ENCODE data around the gene ARIH2.
A peak's percentile ranks its signal among the peaks of the same experiment; 100 is the strongest.
"Not testable (repeated sequence)": the region's sequence is repeated elsewhere in the genome, so short reads cannot be mapped to it uniquely, and the experiment has no call there.

ARIH2 gene

DNA sequence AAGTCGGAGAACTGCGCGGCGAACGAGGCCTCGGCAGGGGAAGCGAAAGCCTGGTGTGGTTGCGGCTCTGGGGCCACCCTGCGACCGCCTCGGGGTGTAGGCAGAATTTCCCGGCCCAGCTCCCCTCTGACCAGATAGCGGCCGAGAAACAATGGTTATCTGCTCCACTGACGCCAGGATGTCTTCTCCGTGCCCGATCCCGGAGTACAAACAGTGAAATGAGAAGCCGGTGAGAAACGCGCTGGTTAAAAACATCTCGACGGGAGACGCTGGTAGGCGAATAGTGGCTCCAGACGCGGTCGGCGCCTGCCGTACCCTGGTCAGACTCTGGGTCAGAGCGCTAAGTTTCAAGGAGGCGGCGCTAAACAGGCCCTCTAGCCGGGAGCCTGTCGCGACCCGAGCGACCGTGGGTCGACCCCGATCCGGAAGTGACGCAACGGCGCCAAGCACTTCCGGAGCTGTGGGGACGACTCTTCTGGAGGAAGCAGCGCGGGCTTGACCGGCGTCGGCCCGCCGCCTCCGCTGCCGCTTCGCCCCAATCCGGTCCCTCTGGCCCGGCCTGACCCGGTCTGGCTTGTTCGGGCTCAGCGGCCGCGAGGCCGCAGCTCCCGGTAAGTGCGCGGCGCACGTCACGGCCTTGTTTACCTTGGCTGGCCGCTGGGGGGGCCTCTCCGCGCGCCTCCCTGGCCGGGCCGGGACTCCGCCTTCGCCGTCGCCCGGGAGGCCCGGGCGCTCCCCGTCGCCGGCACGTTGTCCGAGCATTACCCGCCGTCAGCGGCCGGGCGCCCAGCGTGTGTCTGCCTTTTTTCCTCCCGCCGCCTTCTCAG lies at the start of gene ARIH2:
ARIH2 (plus strand) TSS at position 455 of the 827 bp plus-strand sequence. CDS start 8,717 bp downstream, outside the sequence.
- peak; percentile 79 for DNase-seq (ENCODE audit: low read depth)

DNA sequence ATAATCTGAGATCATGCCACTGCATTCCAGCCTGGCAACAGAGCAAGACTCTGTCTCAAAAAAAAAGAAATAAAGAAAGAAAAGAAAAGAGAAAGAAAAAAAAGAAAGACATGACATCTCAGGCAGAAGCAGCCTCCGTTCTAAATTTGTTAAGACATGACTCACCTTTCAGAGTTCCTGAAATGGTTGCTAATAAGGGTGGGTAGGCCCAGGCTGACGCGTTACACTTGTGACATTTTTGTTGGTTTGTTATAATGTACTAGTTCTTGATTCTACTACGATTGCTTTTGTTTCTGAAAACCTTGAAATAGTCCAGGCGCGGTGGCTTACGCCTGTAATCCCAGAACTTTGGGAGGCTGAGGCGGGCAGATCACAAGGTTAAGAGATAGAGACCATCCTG lies 41.0 kb upstream of the ARIH2 start:
- no peak for DNase-seq (ENCODE audit: low read depth)

DNA sequence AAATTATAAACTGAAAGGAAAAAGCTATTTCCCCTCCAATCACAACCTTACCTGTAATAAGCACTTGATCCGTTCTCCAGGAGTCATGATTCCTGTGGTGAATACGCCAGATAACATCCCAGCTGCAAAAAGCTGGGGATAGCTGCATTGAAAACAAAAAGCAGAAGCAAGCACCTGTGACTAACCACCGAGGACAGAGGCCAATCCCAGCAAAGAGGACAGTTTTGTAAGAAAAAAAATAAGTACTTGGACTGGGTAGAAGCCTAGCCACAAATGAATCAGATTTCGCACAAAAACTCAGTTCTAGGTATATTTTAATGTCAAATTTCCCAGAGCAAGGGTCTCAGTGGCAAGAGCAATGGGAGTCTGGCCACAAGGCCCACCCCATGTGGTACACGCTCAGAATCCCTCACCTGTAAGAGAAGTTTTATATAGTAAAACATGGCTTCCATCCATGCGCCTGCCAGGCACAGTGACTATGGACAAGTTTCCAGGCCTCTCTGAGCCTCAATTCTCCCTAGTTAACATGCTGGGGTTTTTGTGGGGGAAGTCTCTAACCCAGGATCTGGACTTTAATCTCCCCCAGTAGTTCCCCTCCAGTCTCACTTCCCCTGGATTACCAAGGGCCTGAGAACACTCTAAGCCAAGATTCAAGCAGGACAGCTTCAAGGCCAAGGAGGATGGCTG lies 39.2 kb upstream of the ARIH2 start:
- no peak for DNase-seq (ENCODE audit: low read depth)

DNA sequence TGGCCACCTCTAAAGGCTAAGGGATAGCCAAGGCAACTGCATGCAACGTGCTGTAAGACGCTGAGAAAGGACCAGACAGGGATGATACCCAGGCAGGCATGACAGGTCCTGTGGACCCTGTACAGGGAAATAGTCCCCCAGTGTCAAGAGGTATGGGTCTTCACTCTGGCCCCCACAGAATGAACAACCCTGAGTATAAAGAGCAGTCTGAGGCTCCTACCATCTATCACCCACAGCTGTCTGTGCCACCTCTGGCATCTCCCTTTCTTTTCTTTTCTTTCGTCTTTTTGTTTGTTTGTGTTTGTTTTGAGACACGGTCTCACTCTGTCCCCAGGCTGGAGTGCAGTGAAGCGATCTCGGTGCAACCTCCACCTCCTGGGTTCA lies 38.7 kb upstream of the ARIH2 start:
- DNase-seq (ENCODE audit: low read depth): no peak

DNA sequence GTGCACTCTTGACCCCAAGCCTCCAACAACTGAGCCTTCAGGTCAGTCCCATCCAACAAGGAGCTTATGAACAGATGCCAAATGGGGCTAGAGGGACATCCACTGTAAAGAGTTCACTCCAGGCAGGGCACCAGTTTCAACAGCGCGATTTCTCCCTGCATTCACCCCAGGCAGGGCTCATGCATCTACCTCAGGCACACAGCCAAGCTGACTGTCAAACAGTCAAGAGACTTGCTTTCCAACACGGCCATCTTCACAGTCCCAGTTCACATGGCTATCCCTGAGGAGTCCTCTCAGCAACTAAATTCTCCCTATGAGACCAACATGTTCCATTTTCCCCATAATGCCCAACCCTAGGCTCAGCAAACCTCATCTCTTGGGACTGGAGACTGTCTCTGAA lies 37.6 kb upstream of the ARIH2 start:
- DNase-seq (ENCODE audit: low read depth): no peak

DNA sequence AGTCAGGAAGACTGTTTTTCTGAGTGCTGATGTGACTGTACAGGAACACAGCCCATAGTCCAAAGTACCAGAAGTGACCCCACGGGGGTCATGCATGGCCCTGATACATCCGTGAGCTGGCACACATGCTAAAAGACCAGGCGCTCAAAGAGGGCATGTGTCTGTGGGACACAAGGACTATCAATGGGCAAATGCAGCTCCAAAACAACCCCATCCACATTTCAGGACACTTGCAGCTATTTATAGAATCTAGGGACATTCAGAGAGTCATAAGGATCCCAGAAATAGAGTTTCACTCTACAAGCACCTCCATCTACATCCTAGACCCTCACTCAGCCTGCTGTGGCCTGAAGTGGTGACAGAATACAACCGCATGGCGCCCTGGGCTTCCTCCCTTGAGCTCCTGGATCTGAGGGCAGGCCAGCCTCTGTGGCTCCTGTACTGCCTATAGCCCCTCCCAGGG lies 37.0 kb upstream of the ARIH2 start:
- DNase-seq (ENCODE audit: low read depth): no peak

DNA sequence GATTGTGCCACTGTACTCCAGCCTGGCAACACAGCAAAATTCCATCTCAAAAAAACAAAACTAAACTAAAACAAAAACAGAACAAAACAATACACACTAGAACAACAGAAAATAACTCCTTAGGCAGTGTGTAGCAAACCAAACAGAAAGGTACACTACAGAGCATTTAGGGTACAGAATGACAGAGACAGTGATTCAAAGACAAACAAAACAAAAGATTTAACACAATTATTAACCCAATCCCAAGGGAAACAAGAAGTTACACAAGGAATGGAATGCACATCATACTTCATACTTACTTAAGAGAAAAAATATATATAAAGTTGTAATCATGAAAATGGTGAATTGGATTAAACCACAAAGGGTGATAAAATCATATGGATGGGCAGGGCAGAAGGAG lies 32.9 kb upstream of the ARIH2 start:
- no peak for DNase-seq (ENCODE audit: low read depth)

DNA sequence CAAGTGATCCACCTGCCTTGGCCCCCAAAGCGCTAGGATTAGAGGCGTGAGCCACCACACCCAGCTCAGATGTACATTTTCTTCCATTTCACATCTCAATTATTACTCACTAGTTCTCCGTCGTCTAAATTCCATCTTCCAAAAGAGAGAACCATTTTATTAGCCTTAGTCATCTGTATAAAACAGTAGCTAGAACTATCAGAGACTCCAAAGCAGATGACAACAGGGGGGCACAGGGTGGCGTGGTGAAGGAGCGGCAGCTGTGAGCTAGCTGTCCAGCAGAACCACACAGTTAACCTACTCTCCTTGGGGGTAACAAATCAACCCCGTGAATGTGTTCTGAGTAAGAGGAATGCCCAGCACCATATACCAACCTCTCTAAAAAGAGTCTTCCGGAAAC lies 27.0 kb upstream of the ARIH2 start:
- DNase-seq (ENCODE audit: low read depth): no peak

DNA sequence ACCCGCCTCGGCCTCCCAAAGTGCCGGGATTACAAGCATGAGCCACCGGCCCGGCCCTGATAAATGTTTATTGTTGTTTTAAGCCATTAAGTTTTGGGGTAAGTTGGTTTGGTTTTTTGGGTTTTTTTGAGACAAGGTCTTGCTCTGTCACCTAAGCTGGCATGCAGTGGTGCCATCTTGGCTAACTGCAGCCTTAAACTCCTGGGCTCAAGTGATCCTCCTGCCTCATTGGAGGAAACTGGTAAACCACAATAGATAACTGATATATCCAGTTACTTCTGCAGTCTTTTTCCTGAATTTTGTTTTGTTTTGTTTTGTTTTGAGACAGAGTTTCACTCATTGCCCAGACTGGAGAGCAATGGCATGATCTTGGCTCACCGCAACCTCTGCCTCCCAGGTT lies 24.1 kb upstream of the ARIH2 start:
- DNase-seq (ENCODE audit: low read depth): no peak

DNA sequence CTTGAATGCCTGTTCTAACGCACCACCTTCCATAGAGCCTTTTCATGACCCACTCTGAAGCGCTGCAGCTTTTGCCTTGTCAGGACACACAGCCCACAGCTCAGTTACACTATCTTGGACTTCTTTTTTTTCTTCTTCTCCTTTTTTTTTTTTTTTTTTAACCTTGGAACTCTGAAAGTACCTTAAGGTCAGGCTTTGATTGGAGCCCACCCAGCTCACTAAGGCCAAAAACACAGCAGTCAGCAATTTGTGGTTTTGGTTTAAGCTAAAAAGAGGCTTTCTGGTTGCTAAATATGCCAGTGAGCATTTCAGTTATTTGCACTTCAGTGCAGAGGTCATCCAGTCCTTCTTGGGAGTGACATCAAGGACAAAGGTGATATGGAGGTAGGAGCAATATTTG lies 21.7 kb upstream of the ARIH2 start:
- DNase-seq (ENCODE audit: low read depth): no peak

DNA sequence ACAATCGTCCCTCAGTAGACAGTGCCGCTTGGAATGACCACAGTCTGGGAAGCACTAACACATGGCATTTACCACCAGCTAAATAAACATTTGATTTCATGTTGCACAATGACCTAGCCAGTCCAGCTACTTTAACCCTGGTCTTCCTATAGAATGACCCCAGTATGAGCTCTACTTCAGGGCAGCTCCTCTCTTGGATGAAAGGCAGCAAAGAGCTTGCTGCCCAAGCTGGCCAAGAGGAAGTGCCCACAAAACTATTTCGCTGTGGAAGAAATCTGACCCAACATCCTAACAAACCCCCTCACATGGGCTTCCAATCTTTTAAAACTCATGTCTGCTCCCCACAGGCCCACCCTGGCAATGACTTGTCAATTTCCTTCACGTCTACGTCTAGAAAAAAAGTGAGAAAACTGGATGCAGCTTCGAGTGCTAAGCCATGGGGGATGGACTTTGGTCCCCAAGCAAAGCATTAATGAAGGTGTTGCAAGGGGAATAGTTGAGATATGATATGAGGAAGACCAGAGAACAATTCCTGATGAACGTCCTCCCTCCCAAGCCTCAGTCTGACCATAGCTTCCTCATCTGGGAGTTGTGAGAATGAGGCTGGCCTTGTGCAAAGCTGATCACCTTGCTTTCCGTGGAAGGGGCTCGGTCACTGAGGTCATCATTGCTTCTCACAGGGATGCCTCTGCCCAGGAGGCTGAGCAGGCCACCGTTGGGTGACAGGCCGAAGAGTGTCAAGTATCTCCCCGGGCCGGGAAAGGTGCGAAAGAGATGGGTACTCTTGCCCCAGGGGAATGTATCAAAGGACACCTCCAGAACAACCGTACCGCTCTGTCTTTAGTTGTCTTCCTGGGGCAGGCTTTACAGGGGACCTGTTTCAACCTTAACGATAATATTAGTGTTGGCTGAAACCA lies 20.9 kb upstream of the ARIH2 start:
- no peak for DNase-seq (ENCODE audit: low read depth)

DNA sequence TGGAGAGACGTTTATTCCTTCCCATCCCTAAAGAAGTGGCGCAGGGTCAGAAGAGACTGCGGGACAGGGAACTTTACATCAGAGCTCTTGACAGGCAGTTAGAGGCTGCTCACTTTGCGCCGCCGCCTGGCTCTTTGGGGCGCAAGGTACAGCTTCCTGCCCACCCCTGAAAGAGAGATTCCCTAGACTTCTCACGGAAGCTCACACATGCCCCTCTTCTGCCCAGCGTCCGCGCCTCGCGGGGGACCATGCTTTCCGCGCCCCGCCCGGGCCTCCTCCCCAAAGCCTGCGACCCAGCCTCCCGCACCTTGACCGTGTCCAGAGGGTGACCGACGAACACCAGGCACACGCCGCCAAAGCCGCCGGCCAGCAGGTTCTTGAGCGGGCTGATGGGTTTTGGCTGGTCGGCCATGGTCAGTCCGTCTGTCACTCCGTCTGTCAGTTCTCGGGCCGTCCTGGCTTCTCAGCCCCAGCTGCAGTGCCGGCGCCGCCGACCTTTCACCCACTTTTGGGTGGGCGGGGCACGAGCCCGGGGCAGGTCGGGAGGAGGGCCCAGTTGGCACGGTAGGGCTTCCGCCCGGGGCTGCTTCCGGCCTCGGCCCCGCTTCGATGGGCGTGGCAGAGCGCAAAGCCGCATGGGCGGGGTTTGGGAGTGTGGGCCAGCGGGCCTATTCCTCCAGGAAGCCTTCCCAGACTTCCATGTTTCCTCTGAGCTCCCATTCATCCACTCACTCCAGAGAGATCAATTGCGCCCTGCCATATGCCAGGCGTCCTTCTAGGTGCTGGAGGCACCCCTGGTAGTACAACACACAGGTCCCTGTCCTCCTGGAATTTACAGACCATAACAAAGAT lies 20.0 kb upstream of the ARIH2 start, which contains the start of gene SLC25A20:
SLC25A20 (minus strand) TSS at position 500 of the 852 bp plus-strand sequence; CDS start at position 412, 88 bp downstream.
- DNase-seq (ENCODE audit: low read depth): peak; percentile 84

DNA sequence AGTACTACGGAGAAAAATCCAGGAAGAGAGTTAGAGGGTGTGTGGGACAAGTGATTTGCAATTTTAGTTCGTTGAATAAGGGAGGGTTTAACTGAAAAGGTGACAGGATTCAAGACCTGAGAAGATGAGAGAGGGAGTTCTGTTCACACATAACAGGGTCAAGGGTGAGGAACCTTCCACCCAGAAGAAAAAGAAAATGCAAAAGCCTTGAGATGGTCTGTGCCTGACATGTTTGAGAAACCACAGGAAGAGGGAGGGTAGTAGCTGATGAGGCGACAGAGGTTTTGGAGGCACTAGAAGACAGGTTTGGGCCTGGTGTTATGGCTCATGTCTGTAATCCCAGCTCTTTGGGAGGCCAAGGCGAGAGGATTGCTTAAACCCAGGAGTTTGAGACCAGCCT lies 19.4 kb upstream of the ARIH2 start:
- DNase-seq (ENCODE audit: low read depth): no peak

DNA sequence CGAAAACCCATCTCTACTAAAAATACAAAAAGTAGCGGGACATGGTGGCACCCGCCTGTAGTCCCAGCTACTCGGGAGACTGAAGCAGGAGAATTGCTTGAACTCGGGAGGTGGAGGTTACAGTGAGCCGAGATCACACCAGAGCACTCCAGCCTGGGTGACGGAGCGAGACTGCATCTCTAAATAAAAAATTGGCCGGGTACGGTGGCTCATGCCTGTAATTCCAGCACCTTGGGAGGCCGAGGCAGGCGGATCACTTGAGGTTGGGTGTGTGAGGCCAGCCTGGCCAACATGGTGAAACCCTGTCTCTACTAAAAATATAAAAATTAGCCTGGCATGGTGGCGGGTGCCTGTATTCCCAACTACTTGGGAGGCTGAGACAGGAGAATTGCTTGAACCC lies 11.6 kb upstream of the ARIH2 start:
- DNase-seq (ENCODE audit: low read depth): not testable (repeated sequence)

DNA sequence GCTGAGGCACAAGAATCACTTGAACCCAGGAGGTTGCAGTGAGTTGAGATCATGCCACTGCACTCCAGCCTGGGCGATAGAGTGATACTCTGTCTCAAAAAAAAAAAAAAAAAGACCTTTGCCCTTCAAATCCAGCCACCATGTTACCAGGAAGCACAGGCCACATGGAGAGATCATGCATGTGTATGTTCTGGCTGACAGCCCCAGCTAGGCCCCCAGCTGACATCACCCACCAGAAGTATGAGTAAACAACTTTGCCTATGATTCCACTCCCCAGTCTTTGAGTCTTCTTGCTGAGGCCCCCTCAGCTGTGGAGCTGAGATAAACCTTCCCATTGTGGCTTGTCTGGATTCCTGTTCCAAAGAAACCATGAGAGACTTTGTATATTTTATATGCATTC lies 3.3 kb upstream of the ARIH2 start:
- DNase-seq (ENCODE audit: low read depth): no peak

DNA sequence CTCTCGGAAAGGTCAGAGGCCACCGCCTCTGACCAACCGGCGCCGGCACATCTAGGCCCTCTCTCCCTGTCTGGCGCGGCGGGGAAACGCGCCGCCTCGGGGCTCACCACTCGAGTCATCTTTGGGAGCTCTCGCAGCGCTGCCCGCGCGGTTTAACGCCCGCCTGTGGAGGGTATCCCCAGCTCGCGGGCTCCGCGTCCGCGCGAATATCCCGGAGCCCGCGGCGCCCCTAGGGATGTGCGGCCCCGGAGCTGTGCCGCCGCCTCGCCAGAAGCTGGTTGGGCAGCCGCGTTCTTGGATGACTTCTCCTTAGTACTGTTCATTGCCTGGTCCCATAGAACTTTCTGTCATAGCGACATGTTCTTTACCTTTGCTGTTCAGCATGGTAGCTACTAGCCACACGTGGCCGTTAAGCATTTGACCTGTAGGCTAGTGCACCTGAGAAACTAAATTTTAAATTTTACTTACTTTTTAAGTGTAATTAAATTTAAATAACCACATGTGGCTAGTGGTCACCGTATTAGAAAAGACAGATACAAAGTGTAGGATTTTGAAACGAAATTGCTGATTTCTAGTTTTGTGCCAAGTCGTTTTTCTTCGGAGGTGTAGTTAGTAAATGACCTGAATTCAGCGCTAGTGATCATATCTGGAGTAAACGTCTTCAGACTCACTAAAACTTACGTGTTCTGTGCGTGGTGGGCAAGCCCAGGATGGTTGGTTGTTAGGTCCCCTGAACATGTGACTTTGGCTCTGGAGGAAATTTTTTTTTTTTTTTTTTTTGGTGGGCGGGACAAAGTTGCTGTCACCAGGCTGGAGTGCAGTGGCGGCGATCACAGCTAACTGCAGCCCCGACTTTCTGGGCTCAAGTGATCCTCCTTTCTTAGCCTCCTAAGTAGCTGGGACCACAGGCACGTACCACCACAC lies 835 bp downstream of the ARIH2 start:
- peak; percentile 38 for DNase-seq (ENCODE audit: low read depth)

DNA sequence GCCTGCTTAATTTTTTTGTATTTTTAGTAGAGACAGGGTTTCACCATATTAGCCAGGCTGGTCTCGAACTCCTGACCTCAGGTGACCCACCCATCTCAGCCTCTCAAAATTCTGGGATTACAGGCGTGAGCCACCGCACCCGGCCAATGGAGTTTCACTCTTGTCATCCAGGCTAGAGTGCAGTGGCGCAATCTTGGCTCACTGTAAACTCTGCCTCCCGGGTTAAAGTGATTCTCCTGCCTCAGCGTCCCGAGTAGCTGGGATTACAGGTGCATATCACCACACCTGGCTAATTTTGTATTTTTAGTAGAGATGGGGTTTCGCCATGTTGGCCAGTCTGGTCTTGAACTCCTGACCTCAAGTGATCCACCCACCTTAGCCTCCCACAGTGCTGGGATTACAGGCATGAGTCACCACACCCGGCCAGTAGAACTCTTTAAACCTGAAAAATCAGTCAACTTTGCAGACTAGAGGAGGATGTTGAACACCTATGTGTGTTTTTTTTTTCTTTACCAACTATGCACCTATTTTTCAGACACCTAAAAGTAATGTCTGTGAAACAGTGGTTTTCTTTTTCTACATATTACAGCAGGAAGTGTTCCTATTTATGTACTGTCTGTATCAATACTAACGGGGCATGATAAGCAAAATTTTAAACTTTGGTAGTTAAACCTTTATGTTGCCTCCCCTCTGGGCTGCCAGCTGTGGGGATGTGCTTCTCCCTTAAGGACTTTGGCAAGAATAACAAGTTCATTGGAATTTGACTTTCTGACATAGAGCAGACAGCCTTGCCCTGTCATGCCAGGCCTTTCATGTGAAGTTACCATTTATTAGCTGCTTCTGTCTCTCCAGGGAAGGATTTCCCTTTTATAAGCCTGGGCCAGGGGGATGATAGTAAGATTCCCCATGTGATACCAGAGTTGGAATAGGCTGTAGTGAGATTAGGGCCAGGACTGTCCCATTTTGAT lies 8.1 kb downstream of the ARIH2 start:
- DNase-seq (ENCODE audit: low read depth): no peak

DNA sequence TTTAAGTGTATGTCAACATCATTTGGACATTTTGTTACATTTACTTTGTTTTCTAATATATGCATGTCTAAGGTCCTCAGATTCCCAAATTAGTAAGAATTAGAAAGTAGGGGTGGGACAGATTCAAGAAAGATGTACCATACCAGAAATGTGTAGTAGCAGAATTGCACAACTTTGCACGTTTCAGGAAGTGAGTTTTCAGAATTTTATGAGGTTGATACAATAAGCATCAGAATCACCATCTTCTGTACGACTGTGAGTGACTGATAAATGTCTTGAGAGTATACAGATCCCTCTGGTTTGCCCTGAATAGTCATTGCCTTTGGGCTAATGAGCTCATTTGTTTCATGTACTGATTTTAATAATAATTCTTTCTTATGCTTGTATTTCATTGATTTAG lies 9.3 kb downstream of the ARIH2 start:
- DNase-seq (ENCODE audit: low read depth): no peak

DNA sequence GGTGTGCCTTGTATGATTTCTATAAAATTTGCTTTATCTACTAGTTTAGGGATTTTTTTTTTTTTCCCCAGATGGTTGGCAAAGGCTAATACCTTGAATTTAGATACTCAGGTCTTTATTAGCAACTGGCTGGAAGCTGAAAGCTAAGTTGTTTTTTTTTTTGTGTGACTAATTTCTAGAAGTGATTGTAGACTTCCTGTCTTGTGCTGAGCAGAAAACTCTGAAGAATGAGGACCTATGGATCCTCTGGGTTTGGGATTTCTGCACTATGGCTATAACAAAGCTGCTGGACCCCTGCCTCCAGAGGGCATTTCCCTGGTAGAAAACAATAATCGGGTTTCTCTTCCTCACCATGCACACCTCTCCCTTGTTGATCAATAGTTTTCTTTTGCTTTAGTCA lies 10.0 kb downstream of the ARIH2 start:
- no peak for DNase-seq (ENCODE audit: low read depth)

Data from activated gamma-delta T cell treated with anti-CD3 and anti-CD28 coated beads, Interleukin-2, amount 50 U/mL, for 16 hours (primary cell).